Measurements from ENCODE around the gene TUBB. TPM values are rescaled to one million over a fixed set of nuclear protein-coding genes. Genes with fewer than 3 reads are reported as not detected.
A peak's percentile ranks its signal among the peaks of the same experiment; 100 is the strongest.

The TUBB gene
- polyA plus RNA-seq (ENCODE audit: insufficient read length in 3 of 3), result 1,000 to 10,000 TPM; 1,231 to 1,298 (median 1,262) TPM

DNA sequence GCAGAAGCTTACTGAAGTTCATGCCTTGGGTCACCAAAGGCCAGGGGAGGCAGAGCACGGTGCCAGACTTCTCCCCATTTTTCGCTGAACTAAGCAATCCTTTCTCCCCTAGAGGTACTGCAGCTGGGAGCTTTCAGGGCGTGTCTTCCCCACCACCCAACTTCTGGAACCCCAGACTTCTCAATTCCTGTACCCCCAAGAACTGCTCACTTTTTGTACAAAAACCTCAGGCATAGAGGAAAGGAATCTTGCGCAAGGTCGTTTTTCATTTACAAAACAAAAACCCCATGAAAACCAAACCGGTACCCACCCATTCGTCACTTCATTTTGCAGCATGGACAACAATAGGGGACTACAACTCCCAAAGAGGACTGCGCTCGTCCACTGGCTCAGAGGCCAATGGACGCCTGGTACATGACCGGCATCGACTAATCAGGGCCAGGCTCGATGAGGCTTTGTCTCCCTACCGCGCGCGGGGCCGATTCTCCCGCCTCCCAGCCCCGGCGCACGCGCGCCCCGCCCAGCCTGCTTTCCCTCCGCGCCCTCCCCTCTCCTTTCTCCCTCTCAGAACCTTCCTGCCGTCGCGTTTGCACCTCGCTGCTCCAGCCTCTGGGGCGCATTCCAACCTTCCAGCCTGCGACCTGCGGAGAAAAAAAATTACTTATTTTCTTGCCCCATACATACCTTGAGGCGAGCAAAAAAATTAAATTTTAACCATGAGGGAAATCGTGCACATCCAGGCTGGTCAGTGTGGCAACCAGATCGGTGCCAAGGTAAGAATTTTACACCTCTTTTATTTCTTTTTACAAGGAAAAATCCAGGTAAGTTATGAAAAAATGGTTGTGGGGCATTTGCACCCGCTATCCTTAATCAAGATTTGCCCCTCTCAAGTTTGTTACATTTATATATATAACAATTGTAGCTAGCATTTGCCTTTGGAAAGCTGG lies at the start of gene TUBB:
TSS of gene TUBB (plus strand) at position 562 of the 947 bp plus-strand sequence. CDS start at position 717, 155 bp downstream.
- DNase-seq (ENCODE audit: low read depth in 3 of 3, low spot score in 2 of 3), result peak; percentile 92 to 94 (median 92)

GRCh38 chr6:30670760-30671527 lies 49.2 kb upstream of the TUBB start:
- DNase-seq (ENCODE audit: low read depth in 3 of 3, low spot score in 2 of 3), result no peak

DNA sequence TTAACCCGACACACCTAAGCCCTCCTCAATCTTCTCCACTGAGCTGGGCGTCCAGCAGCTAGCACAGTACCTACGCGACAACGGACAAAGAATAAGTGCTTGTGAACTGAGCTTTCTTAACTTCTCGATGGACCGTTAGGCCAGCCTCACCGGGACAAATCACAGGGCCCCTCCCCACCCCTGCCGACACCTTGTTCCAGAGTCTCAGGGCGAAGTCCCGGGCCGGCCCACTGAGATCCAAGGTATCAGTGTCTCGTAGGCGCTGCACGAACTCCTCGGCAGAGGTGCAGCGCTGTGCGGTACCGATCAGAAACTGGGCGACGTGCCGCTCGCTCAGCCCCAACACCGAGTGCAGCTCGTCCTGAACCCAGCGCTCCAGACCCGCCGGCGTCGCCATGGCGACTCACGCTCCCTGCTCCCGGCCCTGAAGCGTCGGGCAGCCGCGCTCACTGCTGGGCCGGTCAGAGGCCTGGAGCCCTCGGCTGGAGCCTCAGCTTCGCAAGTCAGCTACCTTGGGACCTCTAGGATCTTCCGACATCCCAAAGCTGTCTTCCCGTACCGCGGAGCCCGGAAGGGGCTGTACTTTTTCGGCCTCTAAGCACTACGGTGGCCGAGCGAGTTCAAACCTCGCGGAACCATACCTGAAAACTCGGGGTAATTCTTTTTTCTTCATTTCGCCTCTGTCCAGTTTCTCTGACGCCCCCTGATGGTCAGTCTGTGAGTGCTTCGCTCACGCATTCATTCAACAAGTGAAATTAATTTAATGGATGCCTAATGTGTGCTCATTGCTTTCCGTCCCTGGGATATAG lies 47.5 kb upstream of the TUBB start, which contains the start of gene DHX16:
TSS of gene DHX16 (minus strand) at position 562 of the 809 bp plus-strand sequence. CDS start at position 397, 165 bp downstream.
- DNase-seq (ENCODE audit: low read depth in 3 of 3, low spot score in 2 of 3), result peak; percentile 96 to 98 (median 97)

DNA sequence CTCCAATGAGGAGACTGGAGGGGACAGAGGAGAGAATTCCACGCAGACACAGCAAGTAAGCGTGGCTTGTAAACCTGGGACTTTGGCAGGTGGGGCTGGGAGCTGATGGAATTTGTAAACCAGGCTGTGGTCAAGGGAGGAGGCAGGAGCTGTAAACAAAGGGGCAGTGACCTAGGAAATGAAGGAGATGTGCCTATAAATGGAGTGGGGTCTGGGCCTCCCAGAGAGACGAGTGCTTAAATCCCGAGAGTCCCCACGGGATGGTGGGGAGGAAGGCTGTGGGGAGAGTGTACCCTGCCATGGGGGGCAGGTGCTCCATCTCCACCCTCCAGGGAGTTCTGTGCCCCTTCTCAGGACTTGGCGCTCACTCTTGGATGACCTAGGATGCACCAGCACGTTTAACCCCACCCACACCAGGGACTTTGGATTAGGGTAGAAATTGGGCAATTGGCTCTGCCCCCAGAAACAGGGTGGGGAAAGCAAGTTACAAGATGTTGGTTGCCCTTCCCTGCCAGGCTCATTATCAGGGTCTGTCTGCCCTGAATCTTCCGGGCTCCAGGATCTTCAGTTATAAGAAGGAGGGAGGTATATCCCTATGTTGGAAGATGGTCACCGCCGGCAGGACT lies 43.4 kb upstream of the TUBB start:
- DNase-seq (ENCODE audit: low read depth in 3 of 3, low spot score in 2 of 3), result no peak

DNA sequence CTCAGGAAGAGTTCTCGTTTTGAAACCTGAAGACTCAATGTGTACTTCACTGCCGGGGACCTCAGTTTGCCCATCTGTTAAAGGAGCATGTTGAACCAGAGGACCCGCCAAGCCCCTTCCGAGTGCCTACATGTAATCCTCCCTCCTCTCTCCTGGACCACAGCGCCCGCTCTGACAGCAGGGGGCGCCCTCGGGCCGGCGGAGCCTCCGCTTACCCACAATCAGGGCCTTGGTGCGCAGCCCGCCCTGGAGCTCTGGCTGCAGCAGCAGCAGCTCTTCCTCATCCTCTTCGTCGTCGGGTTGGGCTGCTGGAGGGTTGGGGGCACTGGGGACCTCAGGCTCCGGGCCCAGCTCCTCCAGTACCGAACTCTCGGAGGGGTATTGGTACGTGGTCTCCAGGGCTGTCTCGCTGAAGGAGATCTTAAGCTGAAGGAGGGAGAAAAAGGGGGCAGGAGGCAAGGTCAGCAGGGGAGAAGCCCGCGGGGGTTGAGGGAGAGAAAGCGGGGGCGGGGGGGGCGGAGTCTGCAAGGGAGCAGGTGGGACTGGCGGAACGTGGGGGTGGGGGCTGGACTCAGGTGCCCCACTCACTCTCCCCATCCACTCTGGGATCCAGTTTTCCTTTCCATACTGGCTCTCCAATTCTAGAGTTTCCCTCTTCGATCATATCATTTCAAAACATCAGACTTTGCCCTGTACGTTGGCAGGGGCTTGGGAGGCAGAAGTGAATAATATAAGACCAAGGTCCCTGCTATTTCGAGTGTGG lies 41.0 kb upstream of the TUBB start:
- DNase-seq (ENCODE audit: low read depth in 3 of 3, low spot score in 2 of 3), result no peak

GRCh38 chr6:30679765-30680535 lies 40.2 kb upstream of the TUBB start:
- DNase-seq (ENCODE audit: low read depth in 3 of 3, low spot score in 2 of 3), result no peak

DNA sequence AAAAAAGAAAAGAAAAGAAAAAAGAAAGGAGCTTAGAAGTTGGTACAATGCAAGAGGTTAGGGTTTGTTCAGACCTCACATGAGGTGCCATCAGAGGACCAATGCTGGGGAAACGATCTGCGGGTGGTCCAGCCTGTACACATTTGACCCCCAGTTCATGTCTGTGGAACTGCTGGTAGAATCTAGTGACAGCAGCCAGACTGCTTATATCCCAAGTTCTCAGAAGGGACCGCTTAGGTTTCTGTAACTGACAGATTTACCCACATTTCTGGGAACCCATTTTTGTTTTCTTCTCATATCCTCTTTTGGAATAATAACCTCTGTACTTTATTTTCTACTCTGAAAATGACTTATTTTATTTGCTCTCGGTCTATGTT lies 38.4 kb upstream of the TUBB start:
- DNase-seq (ENCODE audit: low read depth in 3 of 3, low spot score in 2 of 3), result no peak

DNA sequence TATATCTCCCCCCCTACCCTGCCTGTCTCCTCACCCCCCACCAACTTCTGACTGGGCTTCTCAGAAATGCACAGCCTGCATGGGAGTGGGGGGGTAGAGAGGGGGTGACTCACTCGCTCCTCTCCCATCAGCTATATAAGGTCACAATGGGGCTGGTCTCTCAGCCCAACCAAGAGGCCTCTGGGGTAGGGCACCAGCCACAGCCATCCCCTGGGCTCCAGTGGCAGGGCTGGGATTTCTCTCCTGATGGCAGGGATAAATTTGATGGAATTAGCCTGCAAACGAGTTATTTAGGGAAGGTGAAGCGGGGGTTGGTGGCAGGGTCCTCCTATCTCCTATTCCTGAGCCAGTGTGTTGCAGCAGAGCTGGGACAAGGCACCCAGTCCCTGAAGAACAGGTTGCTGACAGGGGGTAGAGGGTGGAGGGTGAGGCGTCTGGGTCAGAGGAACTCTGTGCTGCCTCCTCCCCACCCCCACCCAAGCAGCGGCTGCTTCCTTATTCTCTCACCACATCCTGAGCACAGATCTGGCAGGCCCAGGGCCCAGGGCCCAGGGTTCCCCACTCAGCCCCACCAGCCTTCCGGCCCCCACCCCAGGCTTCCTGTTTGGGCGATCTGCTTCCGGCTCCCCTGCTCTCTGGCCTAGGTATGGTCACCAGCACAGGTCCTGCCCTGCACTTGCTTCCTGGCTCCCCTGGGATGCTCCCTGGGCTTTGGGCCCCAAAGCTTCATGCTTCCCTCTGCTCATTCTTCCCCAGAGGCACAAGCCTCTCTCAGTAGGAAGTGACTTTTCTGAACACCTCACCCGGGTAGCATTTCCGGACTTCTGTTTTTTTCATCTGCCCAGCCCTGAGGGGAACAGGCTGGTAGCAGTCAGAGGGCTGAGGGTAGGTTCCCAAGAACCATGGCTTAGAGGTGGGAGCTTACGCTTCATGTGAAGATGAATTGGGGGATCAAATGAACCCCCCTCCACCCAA lies 37.7 kb upstream of the TUBB start:
- no peak for DNase-seq (ENCODE audit: low read depth in 3 of 3, low spot score in 2 of 3)

GRCh38 chr6:30683183-30683979 lies 36.8 kb upstream of the TUBB start:
- no peak for DNase-seq (ENCODE audit: low read depth in 3 of 3, low spot score in 2 of 3)

DNA sequence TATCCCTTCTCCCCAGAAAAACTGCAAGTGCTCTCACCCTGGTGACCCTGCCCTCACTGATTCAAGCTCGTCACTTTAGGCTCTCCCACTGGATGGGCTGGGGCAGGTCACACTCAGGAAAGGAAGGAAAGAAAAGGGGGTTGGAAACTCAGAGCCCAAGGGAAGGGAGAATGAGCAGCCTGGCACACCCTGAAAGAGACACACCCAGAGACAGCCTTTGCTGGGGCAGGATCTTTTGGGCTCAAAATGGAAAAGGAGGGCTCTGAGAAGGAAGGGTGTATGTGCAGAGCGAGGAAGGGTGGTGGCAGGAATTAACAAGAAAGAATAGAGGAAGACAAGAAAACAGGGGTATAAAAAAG lies 36.2 kb upstream of the TUBB start:
- no peak for DNase-seq (ENCODE audit: low read depth in 3 of 3, low spot score in 2 of 3)

GRCh38 chr6:30684386-30685156 lies 35.6 kb upstream of the TUBB start:
- no peak for DNase-seq (ENCODE audit: low read depth in 3 of 3, low spot score in 2 of 3)

GRCh38 chr6:30685157-30686008 lies 34.8 kb upstream of the TUBB start:
- DNase-seq (ENCODE audit: low read depth in 3 of 3, low spot score in 2 of 3), result no peak

DNA sequence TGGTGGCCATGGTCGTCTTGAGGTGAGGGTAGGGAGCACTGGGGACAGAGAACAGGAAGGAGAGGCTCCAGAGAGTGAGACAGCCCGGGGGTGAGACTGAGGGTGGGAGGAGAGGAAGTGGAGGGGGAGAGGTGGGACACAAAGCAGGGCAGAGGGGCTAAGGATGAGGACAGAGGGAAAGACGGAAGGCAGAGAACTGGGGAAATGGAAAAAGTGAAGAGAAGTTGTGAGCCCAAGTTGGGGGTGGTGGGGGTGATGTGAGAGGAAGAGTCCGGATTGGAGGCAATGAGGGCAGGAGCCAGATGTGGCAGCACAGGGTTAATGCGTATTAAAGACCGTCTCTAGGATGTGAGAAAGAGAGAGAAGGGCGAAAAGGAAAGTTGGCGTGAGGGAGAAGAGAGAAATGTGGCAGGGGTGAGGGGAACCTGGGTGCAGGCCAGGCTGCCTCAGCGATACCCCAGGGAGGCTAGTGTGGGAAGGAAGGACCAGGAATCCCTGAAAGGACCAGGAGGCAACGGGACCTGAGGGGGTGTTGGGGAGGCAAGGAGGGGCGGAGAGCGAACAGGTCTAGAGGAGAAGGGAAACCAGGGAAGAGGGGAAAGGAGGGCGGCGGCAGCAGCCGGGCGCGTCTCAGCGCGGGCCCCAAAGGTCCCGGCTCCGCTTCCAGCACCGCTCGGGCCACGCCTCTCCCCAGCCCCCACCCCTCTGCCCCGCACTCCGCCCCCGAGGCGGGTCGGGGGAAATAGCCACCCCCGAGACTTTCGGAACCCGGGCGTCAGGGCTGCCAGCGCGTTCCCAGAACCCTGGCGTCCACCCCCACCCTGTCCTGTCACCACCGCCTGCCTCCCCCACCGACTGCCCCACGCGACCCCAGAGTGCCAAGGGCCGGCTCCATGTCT lies 33.9 kb upstream of the TUBB start, which contains the start of gene PPP1R18:
TSS of gene PPP1R18 (minus strand) at position 637 of the 899 bp plus-strand sequence. CDS start at position 10, 627 bp downstream.
- no peak for DNase-seq (ENCODE audit: low read depth in 3 of 3, low spot score in 2 of 3)
